GM18909 (cell line): Measurements from ENCODE around the gene FNBP1L.
"Not testable (repeated sequence)": the region's sequence is repeated elsewhere in the genome, so short reads cannot be mapped to it uniquely, and the experiment has no call there.

Source experiments
- ATAC-seq: cut with Tn5 transposase; IDR thresholded peaks from one replicate; pipeline ENCODE4 v1.9.1; 2021; ENCODE audit warnings: mild to moderate bottlenecking; ENCODE audit not compliant: unreplicated experiment, poor library complexity

The FNBP1L gene

DNA sequence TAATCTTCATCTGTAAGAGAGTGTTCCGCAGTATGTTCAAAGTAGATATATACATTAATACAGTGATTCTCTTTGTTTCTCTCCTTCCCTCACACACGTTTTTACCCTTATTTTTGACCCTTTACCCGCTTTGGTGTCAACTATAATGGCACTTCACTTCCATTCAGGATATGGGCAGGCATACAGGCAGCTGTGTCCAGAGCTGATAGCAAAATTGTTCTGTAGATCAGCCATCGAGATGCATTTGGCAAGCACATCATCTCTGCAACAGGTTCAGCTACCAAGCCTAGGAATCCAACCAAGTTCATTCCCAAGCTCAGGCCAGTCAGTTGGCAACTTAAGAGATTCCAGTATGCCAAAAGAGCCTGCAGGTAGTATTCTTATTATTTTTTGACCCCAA, 74.8 kb downstream of the FNBP1L start:
- ATAC-seq: no peak

DNA sequence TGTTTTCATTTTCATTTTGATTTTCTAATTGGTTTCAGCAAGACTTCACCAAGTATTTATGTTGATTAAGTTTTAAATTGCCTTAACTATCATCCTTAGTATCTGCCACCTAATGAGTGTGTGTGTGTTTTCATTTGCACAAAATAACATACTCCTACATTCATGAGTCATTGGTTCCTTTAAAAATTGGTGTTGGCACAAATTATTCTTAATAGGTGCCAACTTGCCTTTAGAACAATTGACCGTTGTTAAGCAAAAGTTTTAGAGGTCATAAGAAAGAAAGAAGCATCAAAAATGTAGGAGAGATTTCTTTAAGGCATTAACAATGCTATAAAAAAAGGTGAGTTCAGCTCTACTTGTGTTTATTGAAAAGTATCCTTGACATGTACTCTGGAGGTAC, 77.5 kb downstream of the FNBP1L start:
- ATAC-seq: no peak

DNA sequence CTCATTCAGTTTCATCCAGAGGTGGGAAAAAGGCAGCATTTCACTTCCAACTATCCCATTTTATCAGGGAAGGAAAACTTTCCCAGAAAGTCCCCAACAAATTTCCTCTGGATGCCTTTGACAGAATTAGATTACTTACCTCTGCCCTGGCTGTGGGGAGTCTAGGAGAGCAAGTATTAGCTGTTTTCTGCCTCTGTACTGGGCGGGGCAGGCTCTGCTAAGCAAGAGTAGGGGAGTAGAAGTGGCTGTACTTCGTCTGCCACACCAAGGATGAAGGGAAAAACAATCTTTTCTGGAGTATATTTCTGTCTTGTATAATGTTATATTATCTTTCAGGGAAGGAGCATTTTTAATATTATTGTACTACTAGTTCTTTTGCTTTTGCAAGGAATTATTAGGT, 78.5 kb downstream of the FNBP1L start:
- no peak for ATAC-seq

DNA sequence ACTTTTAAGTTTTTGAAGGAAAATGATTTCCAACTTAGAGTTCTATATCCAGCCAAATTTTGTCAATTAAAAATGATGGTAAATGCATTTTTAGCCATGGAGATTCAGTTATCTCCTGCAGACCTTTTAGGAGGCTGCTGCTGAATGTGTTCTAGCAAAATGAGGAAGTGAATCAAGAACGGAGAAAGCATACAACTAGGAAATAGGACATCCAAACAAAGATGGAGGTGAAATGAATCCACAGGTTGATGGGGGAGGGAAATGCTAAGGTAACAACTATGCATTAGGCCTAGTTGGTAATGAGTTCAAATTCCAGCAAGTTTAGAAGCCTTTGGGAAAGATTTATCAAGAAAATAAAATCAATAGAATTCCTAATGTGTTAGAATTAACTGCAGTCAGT, 80.5 kb downstream of the FNBP1L start:
- no peak for ATAC-seq

DNA sequence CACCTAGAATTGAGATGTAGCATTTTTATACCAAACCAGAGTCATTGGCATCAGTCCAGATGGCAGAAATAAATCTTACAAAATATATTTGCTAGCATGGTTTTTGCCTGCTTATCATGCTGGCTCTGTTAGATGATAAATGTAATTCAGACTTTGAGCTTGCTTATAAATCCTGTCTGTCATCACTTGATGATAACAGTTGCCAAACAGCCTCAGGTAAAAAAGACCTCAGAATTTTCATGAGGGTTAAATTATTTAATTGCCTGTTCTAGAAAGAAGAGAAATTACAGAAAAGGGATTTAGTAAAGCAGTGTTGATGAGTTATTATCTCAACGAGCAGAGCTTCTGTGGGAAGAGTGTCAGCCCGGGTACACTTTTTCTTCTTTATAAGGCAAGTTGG, 83.3 kb downstream of the FNBP1L start:
- ATAC-seq: no peak

DNA sequence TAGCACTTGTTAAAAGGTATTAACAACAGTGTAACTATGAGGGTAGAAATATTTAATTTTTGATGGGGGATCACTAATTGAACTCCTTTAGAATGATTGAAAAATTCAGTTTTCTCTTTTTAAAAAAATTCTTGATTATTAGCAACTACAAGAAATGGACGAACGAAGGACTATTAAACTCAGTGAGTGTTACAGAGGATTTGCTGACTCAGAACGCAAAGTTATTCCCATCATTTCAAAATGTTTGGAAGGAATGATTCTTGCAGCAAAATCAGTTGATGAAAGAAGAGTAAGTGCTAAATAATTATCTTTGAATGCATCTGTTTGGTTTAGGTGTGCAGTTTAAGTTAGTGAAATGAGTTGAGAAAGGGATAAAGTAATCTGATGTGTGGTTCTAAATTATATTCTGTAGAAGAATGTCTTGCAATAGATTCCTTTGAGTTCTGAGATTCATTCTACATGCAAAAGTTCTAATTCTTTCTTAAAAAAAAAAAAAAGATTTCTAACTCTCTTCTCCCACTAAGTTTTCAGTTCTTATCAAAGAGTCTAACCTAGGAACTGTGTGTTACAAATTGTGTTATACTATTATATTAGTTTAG, 85.0 kb downstream of the FNBP1L start:
- no peak for ATAC-seq

DNA sequence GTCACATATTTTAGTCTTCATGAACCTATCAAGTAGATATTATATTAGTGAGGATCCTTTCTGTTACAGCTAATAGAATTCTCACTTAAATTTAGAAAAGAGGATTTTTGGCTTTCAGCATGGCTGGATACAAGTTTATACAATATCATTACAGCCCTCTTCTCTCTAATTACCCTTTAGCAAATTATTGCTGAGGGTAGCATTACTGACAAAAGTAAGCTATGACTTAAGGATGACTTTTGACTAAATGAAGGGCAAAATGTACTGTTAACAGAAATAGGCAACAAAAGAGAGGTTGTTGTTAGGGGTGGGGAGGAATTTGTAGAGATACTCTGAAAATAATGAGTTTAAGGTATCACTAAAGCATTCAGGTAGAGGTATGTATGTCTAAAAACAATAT, 85.8 kb downstream of the FNBP1L start:
- no peak for ATAC-seq

DNA sequence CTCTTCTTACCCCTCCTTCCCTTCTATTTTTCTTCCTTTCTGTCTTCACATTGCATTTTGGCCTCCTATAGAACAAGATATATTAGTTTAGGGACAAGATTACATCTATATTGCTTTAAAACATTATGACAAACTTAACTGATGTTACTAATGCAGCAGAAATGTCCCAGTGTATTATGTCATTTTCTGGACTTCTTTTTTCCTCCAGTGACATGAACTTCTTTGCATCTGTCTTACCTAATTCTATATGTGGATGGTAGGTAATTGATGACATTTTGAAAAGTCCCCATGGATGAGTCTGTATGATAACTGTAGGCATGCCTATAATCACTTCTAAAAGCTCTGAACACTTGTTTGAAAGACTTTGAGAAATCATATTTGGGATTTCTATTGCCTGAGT, 89.5 kb downstream of the FNBP1L start:
- no peak for ATAC-seq

DNA sequence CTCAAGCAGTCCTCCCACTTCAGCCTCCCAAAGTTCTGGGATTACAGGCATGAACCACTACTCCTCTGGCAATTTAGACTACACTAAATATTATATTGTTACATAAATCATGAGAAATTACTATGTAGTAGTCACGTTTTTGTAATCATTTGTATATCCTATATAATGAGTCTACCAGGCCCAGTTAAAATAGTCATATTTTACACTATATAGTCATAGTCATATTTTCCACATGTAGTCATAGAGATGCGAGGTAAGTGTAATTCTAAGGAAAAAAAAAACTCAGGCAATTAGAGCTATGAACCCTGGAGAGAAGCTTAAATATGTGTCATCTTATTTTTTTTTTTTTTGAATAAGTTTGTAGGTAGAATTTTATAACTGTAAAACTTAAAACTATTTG, 90.0 kb downstream of the FNBP1L start:
- no peak for ATAC-seq

DNA sequence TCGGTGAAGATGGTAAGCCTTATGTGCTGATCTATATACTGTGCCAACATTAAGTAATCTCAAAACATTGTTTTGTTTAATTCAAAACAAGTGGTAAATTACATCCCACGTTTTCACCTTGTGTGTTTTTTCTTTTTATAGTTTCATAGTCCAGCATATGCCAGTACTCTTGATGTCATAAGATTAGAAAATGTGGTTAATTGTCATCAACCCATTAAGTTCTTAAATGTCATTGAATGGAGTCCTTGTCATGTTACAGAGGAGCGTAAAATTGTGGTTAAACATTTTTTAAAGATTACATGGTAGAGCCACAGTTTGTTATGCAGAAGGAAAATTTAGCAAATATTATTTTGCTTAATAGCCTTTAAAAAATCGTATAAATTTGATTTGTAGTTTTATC, 93.1 kb downstream of the FNBP1L start:
- ATAC-seq: no peak

DNA sequence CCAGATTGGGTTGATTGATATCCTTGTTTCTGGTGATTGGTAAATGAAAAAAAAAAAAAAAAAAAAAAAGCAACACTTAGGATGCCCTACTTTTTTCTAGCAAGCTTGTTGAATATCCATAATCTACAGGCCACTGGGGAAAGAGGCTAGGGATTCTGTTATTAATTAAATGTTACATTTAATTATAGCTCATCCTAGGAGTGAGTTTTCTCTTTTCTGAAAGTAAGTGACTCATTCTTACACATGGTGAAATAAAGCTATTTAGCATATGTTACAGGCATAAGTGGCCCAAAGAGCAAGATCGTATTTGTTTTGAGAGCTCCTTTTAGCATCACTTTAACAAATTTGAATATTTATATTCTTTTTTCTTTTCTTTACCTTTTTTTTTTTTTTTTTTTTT, 94.5 kb downstream of the FNBP1L start:
- no peak for ATAC-seq

DNA sequence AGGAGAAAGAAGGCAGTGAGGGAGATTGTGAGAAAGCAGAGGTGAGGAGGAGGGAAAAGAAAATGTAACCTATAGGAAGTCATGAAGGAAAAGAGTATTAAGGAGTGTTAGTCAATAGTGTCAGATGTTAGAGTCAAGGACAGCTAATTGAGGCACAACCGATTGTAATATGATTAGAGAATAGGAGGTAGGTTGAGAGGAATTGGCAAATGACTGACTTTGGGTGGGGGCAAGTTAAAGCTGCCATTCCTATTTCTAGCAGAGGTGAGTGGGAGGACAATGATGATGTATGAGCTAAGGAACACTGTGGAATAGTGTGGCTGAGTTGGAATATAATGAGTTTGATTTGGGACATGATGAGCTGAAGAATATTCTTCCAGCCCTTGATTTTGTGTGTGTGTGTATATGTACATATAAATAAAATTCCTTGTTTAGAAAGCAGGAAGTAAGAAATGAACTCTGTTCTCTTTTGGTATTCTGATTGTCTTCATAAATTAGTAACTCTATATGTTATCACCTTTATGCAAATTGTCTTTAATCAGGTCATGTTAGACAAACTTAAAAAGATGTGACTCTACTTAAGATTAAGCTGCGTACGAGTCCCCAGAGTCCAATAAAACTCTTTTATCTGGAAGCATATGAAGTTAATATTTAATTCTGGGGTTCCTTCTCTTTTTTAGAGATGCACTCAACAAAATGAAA, 98.4 kb downstream of the FNBP1L start:
- no peak for ATAC-seq

DNA sequence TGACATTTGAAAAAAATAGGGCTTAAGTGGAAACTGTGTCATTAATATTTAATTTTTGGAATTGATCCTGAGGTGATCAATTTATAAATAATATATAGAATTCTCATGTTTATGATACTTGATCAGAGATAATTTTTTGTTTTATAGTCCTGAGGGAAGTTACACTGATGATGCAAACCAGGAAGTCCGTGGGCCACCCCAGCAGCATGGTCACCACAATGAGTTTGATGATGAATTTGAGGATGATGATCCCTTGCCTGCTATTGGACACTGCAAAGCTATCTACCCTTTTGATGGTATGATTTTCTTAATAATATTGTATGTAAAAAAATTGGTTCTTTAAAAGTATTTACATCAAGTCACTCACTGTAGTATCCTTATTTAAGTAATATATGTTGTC, 101.2 kb downstream of the FNBP1L start:
- no peak for ATAC-seq

DNA sequence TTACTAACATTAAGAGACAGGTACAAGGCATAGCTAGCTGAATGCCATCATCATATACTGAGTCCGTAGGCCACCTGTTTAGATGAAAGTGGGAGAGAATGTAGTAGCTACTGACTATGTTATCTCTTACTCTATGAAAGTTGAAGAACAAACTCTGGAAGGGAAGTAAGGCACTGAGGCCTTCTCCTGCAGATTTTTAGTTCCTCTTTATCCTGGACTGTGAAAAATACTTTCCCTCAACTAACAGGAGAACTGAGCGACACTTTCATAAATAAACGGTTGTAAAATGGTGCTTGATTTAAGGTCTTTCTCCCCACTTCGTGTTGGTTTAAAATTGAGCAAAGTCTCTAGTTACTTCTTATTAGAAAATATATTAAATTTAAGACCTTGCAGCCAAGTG, 101.9 kb downstream of the FNBP1L start:
- ATAC-seq: no peak

DNA sequence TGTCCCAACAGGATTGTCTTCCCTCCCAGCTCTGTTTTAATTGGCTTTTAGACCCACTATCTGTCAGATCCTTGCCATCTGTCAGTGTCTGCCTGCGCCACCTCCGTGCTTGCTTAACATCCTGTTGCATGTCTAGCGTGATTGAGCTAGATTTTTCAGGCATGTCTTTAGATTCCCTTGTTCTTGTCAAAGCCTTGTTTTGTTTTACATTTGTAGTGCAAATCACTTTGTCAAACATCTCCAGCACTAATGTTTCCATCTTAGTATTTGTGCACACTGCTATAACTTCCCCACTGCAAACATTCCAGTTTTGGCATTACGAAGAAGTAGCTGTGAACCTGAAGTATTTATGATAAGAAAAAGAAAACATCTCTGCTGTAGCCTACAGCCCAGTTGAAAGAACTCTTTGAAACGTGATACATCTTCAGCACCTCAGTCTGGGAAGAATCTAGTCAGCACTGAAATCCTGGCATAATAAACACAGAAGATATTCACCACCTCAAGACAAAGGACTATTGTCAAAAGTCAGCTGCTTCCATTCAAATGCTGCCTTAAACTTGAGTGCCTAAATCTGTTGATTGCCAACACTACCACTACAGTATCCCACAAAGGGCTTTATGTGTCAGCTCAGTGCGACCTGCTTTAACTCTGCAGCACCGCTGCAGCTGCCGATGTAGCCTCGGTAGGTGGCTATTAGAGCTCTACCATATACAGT, 105.0 kb downstream of the FNBP1L start:
- ATAC-seq: no peak

DNA sequence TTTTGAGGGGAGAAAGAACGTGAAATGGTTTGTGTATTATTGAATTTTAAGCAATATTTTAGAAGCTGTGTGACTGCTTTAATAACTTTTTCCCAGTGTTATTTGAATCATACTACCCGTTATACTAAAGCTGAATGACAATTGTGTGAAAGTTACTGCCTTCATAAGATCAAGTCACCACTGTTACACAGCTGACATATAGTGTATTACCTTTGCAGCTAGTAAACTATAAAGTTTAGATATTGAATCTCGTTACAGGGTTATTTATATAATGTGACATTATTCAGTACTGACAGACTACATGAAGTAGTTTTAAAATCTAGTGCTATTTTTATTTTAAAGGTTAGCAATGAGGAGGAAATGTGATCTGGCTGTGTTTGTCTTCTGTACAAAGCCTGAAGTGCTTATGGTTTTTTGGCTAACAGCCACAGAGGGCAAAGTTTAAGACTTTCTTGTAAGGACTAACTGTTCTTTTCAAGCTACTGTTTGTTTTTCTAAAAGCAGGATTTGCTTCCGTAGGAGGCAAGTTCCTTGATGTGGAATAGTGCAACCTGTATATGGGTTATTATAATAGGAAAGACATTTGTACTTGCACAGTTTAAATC, 106.1 kb downstream of the FNBP1L start:
- not testable (repeated sequence) for ATAC-seq

DNA sequence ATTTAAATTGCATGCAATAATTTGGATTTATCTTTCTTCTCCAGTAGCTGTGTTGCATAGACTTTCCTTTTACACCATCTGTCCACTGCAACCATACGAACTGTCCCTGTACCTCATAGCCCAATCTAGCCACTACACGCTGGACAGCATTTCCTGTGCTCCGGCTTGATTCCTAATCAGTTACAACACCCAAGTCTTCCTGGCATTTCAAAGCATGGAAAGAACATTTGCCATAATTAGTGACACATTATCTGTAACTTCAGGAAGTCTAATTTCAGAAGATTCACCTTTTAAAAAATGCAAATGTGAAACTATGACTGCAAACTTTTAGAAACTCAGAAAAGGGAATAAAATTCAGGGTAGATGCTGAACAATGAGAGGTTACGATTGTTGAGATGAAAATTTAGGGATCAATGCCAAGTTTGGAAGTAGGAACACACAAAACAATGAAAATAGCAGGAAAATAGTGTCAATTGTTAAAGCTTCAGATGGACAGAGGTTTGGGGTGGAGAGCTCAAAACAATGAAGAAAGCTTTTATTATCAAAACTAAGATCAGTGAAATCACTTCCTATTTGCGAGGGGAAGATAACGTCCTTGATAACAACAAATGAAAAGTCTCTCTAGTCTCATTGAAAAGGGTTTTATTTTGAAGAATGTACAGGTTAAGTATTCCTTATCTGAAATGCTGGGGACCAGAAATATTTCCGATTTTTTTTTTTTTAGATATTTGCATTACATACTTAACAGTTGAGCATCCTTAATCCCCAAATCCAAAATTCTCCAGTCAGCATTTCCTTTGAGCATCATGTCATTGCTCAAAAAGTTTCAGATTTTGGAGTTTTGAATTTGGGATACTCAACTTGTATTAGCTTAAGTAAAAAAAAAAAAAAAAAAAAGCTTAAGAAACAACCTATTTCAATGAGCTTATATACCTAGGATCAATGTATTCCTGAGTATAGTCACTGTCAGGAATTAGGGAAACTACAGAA, 107.3 kb downstream of the FNBP1L start:
- ATAC-seq: no peak

DNA sequence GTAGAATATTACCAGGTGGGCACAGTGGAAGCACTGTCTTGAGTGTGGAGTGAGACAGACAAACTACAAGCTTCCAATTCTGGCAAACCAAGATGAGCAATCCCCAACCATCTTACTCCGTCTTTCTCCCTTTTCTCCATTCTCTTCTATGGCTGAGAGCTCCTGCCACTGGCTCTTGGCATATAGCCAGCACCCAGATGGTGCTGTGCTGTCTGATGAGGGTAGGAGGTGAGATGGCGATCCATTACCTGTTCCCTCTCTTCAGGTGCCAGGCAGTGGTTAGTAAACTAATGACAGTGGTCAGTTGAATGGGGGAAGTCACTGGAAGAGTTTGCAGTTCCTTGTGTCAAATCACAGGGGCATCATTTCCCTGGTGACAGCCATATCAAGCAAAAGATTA, 108.4 kb downstream of the FNBP1L start:
- ATAC-seq: no peak

DNA sequence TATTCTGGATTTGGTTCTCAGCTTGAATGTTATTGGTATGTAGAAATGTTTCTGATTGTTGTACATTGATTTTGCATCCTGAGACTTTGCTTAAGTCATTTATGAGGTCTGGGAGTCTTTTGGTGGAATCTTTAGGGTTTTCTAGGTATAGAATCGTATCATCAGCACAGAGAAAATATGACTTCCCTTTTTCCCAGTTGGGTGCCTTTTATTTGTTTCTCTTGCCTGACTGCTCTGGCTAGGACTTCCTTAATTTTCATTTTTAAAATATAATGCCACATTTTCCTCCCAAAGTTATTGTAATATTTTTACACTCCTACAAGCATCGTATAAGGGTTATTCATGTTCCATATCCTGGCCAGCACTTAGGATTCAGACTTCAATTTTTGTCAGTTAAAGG, 111.1 kb downstream of the FNBP1L start:
- no peak for ATAC-seq

DNA sequence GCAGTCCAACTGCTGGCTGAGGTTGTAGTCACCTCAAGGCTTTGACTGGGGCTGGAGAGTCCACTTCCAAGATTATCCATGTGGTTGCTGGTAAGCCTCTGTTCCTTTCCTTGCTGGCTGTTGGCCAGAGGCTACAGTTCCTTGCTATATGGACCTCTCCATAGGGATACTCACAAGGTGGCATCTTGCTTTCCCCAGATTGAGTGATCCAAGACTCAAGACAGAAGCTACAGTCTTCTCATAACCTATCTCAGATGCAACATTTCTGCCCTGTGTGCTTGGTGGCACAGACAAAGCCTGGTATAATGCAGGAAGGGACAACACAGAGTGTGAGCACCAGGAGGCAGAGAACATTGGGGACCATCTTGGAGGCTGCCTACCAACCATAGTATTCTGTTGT, 111.8 kb downstream of the FNBP1L start:
- ATAC-seq: no peak
